ENCODE data around the gene ADCY4.
A peak's percentile ranks its signal among the peaks of the same experiment; 100 is the strongest.

Gene ADCY4

GRCh38 chr14:24273422-24273998 lies 61.4 kb downstream of the ADCY4 start:
- DNase-seq (ENCODE audit: low spot score): peak; percentile 39

DNA sequence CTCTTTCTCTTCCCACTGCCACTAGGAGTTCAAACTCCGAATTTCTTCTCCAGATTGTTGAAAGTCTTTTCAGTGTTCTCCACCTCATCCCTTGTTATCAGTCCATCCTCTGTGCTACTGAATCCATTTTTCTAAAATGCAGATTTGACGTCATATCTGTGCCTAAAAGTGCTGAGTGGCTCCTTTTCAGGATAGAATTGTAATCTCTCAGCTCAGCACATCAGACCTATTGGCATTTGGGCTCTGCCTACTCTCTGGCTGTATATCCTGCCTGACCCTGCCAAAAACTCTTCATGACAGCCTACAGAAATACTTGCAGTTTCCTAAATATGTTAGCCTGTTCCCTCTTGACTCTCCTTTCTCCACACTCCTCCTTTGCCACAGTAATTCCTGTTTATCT lies 62.4 kb downstream of the ADCY4 start:
- no peak for DNase-seq (ENCODE audit: low spot score)

DNA sequence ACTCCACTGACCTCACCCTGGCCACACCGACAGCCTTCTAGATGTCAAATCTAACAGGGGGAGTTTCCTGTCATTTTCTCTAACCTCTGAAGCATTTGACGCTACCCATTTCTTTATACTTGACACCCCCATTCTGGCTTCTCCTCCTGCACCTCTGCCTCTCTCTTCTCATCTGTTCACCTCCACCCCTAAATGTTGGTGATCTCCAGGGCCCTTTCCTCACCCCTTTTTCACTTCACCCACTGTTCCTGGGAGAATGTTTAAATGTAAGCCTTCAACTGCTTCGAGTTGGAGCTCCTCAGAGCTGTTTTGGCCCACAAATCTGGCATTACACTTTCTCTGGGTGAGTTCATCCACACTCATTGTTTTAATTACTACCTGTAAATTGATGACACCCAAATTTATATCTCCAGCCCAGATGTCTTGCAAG lies 63.0 kb downstream of the ADCY4 start:
- no peak for DNase-seq (ENCODE audit: low spot score)

GRCh38 chr14:24271134-24271833 lies 63.6 kb downstream of the ADCY4 start, which contains the start of gene RABGGTA:
Gene RABGGTA, minus strand, starts transcription at chr14:24271597. Its CDS starts 482 bp downstream, at chr14:24271115.
- peak; percentile 90 for DNase-seq (ENCODE audit: low spot score)

DNA sequence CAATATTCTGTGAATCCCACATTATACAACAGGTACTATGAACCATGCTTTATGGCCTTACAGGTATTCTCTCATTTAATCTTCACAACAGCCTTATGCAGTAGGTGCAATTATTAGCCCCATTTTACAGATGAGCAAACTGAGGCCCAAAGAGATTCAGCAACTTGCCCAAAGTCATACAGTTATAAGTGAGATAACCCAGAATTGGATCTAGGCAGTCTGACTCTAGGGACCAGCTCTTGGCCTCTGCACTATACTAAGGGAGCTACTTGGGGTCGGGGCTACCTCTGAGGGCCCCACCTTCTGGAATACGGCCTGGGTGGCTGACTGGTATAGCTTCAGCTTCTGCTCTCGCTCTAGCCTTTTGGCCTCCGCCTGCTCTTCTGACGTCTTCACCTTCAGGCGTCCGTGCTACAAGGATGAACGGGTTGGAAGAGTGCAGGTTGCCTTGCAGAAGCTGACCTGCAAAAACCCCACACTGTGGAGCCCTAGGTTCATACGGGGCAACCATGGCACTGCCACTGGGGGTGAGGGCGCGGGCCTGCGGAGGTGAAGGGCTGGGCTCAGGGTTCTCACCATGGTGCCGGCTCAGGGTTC lies 64.2 kb downstream of the ADCY4 start:
- peak; percentile 36 for DNase-seq (ENCODE audit: low spot score)

DNA sequence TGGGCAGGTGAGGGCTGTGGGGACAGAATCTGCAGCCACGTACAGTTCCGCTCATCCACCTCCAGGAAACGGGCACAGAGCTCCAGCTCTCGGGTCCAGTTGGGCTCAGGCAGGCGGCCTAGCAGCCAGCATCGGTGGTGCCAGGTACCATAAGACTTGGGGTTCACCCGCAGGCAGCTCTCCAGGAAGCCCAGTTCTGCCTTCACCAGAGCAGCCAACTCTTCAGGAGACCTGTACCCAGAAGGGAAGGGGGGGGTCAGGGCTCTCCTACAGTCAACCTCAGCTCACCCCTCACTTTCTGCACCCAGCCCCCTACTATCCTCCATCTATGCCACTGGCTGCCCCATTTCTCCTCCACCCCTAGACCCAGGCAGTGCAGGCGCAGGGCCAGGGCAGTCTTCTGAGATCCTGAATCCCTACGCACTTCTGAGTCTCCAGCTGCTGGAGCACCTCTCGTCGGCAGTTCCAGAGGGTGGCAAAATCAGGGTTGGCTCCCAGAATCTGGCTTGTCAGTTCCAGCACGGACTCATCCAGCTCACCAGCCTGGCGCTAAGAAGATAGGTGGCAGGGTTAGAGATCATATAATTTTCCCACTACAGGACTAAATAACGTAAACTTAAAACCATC lies 64.8 kb downstream of the ADCY4 start:
- DNase-seq (ENCODE audit: low spot score): no peak

GRCh38 chr14:24269368-24269767 lies 65.5 kb downstream of the ADCY4 start:
- DNase-seq (ENCODE audit: low spot score): no peak
